Left renal pelvis (tissue), 4 donors: ENCODE measurements around the gene RAB33B. TPM values are rescaled to one million over a fixed set of nuclear protein-coding genes. Genes with fewer than 3 reads are reported as not detected.
"Not testable (repeated sequence)": the region's sequence is repeated elsewhere in the genome, so short reads cannot be mapped to it uniquely, and the experiment has no call there.

Experiments
- DNase-seq, 4 donors: peaks; one replicate each; pipeline ENCODE4 v3.0.0-alpha.2; 2013; ENCODE audit warnings: low read depth in 4 of 4, low spot score in 3 of 4
- polyA plus RNA-seq, 4 donors: library from polyadenylated mRNA; unstranded; fragments of 120-200 nt; gene quantifications; one replicate each; pipeline ENCODE4 v1.2.1, GENCODE V29; 2013; ENCODE audit not compliant: insufficient read length in 4 of 4

Gene RAB33B
- polyA plus RNA-seq: 10 to 100 TPM; 11.4 to 16.0 (median 13.6) TPM

GRCh38 chr4:139454111-139455045 is at the start of gene RAB33B:
RAB33B (plus strand) TSS chr4:139454121; CDS start chr4:139454196, 75 bp downstream.
- peak; percentile 2 to 47 (median 7) for DNase-seq

DNA sequence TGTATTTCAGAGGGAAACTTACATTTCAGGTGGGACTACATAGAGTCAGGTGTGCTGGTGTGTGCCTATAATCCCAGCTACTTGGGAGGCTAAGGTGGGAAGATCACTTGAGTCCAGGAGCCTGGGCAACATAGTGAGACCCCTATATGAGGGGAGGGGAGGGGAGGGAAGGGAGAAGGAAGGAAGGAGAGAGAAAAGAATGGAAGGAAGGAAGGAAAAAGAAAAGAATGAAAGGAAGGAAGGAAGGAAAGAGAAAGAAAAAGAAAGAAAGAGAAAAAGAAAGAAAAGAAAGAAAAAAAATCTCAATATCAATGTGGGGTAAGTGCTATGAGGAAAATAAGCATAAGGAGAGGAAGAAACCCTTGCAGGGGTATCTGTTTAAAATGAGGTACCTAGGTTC is 43.6 kb upstream of the RAB33B start:
- no peak for DNase-seq

- not testable (repeated sequence) for DNase-seq
Observed at GRCh38 chr4:139414671-139415210, 39.2 kb upstream of the RAB33B start.

DNA sequence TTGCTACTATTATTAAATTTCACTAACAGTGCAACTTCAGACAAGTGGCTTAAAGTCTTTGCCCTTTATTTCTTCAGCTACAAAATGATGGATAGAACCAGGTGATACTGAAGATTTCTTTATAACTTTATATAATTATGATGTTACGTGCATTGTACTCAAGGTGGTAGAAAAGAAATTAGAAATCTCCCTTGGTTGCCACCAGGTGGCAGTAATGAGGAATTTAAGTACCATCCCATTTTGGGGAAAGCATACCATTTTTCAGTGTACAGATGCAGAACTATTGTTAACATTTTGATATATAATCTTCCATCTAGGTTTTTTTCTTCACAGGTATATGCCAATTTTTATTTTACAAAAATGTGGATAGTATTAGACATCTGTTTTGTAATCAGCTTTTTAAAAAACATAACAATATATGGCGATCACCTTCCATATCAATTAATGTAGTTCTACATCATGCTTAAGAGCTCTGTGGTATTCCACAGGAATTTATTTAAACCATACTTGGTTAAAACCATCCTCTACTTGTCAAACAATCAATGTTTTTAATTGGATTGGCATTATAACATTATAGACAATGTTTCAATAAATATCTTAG is 37.7 kb upstream of the RAB33B start:
- peak in 2 of 4 donors; percentile 6 to 7 for DNase-seq

DNA sequence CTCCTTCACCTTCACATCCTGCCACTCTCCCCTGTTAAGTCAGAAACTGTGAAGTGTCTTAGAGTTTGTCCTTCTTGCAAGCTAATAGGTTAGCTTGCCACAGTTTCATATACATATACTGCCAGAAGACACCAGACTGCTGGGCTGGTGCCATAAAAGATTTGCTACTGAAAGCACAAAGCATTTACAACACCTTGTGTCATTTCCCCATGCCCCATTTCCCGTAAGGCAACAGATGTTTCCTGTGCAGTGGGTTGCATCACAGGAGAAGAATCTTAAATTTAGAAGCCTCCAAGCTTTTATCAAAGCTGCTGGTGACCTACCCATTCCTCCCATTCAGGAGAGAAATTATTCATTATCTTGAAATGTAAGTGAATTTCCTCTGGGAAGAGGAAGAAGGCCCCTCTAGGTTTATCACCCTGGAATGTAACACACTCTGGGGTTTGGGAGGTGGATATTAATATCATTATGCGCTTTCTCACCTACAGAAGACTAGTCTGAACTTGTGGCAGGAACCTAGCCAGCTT is 34.5 kb upstream of the RAB33B start:
- DNase-seq: peak; percentile 7 to 22 (median 14)

DNA sequence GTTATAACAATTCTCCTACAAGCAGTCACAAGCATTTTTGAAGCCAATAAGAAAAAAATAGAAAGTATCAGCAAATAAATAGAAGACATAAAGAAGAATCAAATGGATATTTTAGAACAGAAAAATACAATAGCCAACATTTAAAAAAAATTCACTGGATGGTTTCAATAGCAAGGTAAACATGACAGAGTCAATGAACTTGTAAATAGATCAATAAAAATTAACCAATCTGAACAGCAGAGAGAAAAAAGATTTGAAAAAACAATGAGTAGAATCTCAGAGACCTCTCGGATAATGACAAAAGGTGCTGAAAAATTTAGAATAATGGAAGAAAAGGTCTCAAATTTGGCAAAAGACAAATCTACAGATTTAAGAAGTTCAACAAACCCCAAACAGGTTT is 33.3 kb upstream of the RAB33B start:
- no peak for DNase-seq

- DNase-seq: no peak
Observed at GRCh38 chr4:139436122-139436521, 17.8 kb upstream of the RAB33B start.

- no peak for DNase-seq
Observed at GRCh38 chr4:139438141-139438540, 15.8 kb upstream of the RAB33B start.

- no peak for DNase-seq
Observed at GRCh38 chr4:139441029-139441428, 12.9 kb upstream of the RAB33B start.

GRCh38 chr4:139443661-139444060 is 10.3 kb upstream of the RAB33B start:
- no peak for DNase-seq

- not testable (repeated sequence) for DNase-seq
Observed at GRCh38 chr4:139444881-139445280, 9.0 kb upstream of the RAB33B start.

DNA sequence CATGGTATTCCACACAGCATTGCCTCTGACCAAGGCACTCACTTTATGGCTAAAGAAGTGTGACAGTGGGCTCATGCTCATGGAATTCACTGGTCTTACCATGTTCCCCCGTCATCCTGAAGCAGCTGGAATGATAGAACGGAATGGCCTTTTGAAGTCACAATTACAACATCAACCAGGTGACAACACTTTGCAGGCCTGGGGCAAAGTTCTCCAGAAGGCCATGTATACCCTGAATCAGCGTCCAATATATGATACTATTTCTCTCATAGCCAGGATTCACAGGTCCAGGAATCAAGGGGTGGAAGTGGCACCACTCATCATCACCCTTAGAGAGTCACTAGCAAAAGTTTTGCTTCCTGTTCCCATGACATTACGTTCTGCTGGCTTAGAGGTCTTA is 6.8 kb upstream of the RAB33B start:
- not testable (repeated sequence) for DNase-seq

- DNase-seq: no peak
Observed at GRCh38 chr4:139450586-139450985, 3.3 kb upstream of the RAB33B start.

GRCh38 chr4:139451997-139452396 is 1.9 kb upstream of the RAB33B start:
- DNase-seq: no peak

DNA sequence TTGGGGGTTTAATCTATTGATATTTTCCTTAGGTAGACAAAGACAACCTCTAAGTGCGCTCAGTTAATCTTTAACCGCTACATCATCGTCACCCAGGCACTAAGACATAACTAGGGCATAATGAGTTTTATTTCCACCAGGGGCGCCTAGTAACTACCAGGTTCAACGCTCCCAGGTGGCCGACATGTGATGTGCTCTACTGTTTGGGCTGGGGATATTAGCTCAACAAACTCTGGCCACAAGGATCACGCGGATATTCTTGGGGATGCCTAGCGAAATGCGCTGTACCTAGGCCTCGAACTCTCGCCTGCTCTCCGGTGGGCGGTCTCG is 915 bp upstream of the RAB33B start:
- DNase-seq: peak; percentile 31 to 62 (median 49)

- DNase-seq: peak; percentile 90 to 94 (median 92)
Observed at GRCh38 chr4:139453371-139454110, 380 bp upstream of the RAB33B start.

- no peak for DNase-seq
Observed at GRCh38 chr4:139455126-139455538, 1.2 kb downstream of the RAB33B start.

- DNase-seq: no peak
Observed at GRCh38 chr4:139457318-139457717, 3.4 kb downstream of the RAB33B start.

DNA sequence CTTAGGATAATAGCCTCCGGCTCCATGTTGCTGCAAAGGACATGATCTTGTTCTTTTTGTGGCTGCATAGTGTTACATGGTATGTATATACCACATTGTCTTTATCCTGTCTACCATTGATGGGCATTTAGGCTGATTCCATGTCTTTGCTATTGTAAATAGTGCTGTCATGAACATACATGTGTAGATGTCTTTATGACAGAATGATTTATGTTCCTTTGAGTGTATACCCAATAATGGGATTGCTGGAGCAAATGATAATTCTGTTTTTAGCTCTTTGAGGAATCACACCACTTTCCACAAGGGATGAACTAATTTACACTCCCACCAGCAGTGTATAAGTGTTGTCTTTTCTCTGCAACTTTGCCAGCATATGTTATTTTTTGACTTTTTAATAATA is 4.6 kb downstream of the RAB33B start:
- DNase-seq: no peak

GRCh38 chr4:139458999-139459398 is 5.1 kb downstream of the RAB33B start:
- DNase-seq: no peak

DNA sequence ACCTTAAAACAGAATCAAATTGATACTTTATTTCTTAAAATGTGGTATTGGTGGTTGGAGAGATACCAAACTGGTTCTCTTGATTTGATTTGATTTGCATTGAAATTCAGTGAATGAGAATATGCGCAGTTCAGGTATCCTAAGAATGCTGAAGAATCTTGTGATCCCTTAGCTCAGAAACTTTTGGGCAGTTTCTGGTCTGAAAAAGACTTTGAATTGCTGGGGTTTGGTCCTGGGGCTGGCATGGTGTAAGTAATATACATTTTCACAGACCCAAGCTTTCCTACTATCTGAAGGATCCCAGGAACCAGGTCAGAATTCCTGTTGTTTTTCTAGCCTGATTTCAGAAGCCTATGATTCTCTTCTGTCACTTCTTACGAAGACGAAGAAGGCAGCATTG is 6.6 kb downstream of the RAB33B start:
- DNase-seq: no peak
